H9 (cell line): ENCODE results near the gene APOOL. TPM values are rescaled to one million over a fixed set of nuclear protein-coding genes. Genes with fewer than 3 reads are reported as not detected.

Source experiments
- DNase-seq: peaks from one replicate; pipeline ENCODE4 v3.0.0-alpha.2; 2017
- H2AFZ ChIP-seq: one replicate; pipeline ENCODE4 v1.6.1; 2013; ENCODE audit warnings: mild to moderate bottlenecking, low read length, control low read depth, moderate library complexity
- H2AK5ac ChIP-seq: 2 replicates; pipeline ENCODE4 v1.6.1; 2013; ENCODE audit warnings: low read length, control low read depth, mixed read lengths; ENCODE audit not compliant: insufficient read length
- H2BK120ac ChIP-seq: one replicate; pipeline ENCODE4 v1.6.1; 2013; ENCODE audit warnings: low read depth, mild to moderate bottlenecking, low read length, control low read depth, inconsistent platforms; ENCODE audit not compliant: poor library complexity, severe bottlenecking
- H2BK12ac ChIP-seq: 2 replicates; pipeline ENCODE4 v1.6.1; 2013; ENCODE audit warnings: low read length, control low read depth, mixed read lengths, low read depth; ENCODE audit not compliant: insufficient read length
- H2BK15ac ChIP-seq: 2 replicates; pipeline ENCODE4 v1.6.1; 2013; ENCODE audit warnings: low read depth, low read length, control low read depth
- H2BK20ac ChIP-seq: one replicate; pipeline ENCODE4 v1.6.1; 2013; ENCODE audit warnings: low read depth, mild to moderate bottlenecking, low read length, control low read depth, inconsistent platforms; ENCODE audit not compliant: poor library complexity, severe bottlenecking
- H2BK5ac ChIP-seq: 2 replicates; pipeline ENCODE4 v1.6.1; 2013; ENCODE audit warnings: low read length, control low read depth, mixed read lengths; ENCODE audit not compliant: insufficient read length
- H3K14ac ChIP-seq: 2 replicates; pipeline ENCODE4 v1.6.1; 2013; ENCODE audit warnings: low read length, control low read depth; ENCODE audit not compliant: insufficient read depth
- H3K18ac ChIP-seq: 2 replicates; pipeline ENCODE4 v1.6.1; 2013; ENCODE audit warnings: low read depth, mild to moderate bottlenecking, mixed read lengths, low read length, control low read depth; ENCODE audit not compliant: insufficient read length
- H3K23ac ChIP-seq: 2 replicates; pipeline ENCODE4 v1.6.1; 2013; ENCODE audit warnings: low read length, control low read depth, mixed read lengths, low read depth; ENCODE audit not compliant: insufficient read length
- H3K23me2 ChIP-seq: 2 replicates; pipeline ENCODE4 v1.6.1; 2013; ENCODE audit warnings: low read depth, mild to moderate bottlenecking, mixed read lengths, low read length, control low read depth; ENCODE audit not compliant: insufficient read length, poor library complexity, severe bottlenecking
- H3K27ac ChIP-seq: 2 replicates; pipeline ENCODE4 v1.5.1; 2013; ENCODE audit warnings: low read length, control low read depth, mixed read lengths, low read depth; ENCODE audit not compliant: insufficient read length
- H3K27me3 ChIP-seq: 2 replicates; pipeline ENCODE4 v1.6.1; 2013; ENCODE audit warnings: low read length, control low read depth, inconsistent platforms; ENCODE audit not compliant: insufficient read depth
- H3K4ac ChIP-seq: 2 replicates; pipeline ENCODE4 v1.6.1; 2013; ENCODE audit warnings: low read depth, mild to moderate bottlenecking, control low read depth, inconsistent platforms, low read length, moderate library complexity
- H3K4me1 ChIP-seq: 2 replicates; pipeline ENCODE4 v1.6.1; 2013; ENCODE audit warnings: low read length, control low read depth, inconsistent platforms; ENCODE audit not compliant: insufficient read depth
- H3K4me2 ChIP-seq: 2 replicates; pipeline ENCODE4 v1.6.1; 2013; ENCODE audit warnings: low read length, control low read depth, mixed read lengths; ENCODE audit not compliant: insufficient read length, insufficient read depth
- H3K56ac ChIP-seq: 2 replicates; pipeline ENCODE4 v1.6.1; 2013; ENCODE audit warnings: low read depth, mild to moderate bottlenecking, mixed read lengths, low read length, control low read depth; ENCODE audit not compliant: insufficient read length
- H3K79me1 ChIP-seq: 2 replicates; pipeline ENCODE4 v1.6.1; 2013; ENCODE audit warnings: low read depth, mild to moderate bottlenecking, moderate library complexity, low read length, control low read depth, inconsistent platforms; ENCODE audit not compliant: insufficient read depth, poor library complexity, severe bottlenecking
- H3K79me2 ChIP-seq: 2 replicates; pipeline ENCODE4 v1.6.1; 2013; ENCODE audit warnings: low read length, control low read depth, inconsistent platforms; ENCODE audit not compliant: insufficient read depth
- H3K9ac ChIP-seq: 2 replicates; pipeline ENCODE4 v1.6.1; 2013; ENCODE audit warnings: low read length, control low read depth, mixed read lengths; ENCODE audit not compliant: insufficient read length; ENCODE audit errors: extremely low read depth
- H3K9me3 ChIP-seq: one replicate; pipeline ENCODE4 v1.6.1; 2013; ENCODE audit warnings: low read depth, low read length, inconsistent platforms; ENCODE audit not compliant: control insufficient read depth
- H3T11ph ChIP-seq: one replicate; pipeline ENCODE4 v1.6.1; 2013; ENCODE audit warnings: mild to moderate bottlenecking, low read length, control low read depth, inconsistent platforms
- H4K20me1 ChIP-seq: one replicate; pipeline ENCODE4 v1.6.1; 2013; ENCODE audit not compliant: control insufficient read depth, insufficient read length, insufficient read depth
- H4K5ac ChIP-seq: 2 replicates; pipeline ENCODE4 v1.6.1; 2013; ENCODE audit warnings: low read depth, mild to moderate bottlenecking, mixed read lengths, low read length, control low read depth; ENCODE audit not compliant: insufficient read length
- H4K8ac ChIP-seq: replicated peaks from 2 replicates; pipeline ENCODE4 v1.6.1; 2013; ENCODE audit warnings: low read length, control low read depth, mixed read lengths, low read depth; ENCODE audit not compliant: insufficient read length
- H4K91ac ChIP-seq: 2 replicates; pipeline ENCODE4 v1.6.1; 2013; ENCODE audit warnings: low read depth, mild to moderate bottlenecking, moderate library complexity, mixed read lengths, low read length, control low read depth; ENCODE audit not compliant: insufficient read length
- H3K27ac Mint-ChIP-seq, 3 experiments: 2 replicates in 2 of 3; 3 replicates in 1 of 3; pipeline ENCODE4 v1.8.0; 2020 to 2021; ENCODE audit warnings: mixed read lengths in 3 of 3, mild to moderate bottlenecking in 1 of 3, moderate library complexity in 1 of 3
- H3K27me3 Mint-ChIP-seq: 2 replicates; pipeline ENCODE4 v1.8.0; 2021; ENCODE audit warnings: low read depth, mild to moderate bottlenecking, moderate library complexity, mixed read lengths
- H3K36me3 Mint-ChIP-seq, 3 experiments: 2 replicates in 2 of 3; 3 replicates in 1 of 3; pipeline ENCODE4 v1.8.0; 2020 to 2021; ENCODE audit warnings: low read depth in 3 of 3, mixed read lengths in 3 of 3; ENCODE audit not compliant: insufficient read depth in 1 of 3
- H3K4me1 Mint-ChIP-seq, 2 experiments: 2 replicates each; pipeline ENCODE4 v1.8.0; 2020; ENCODE audit warnings: mixed read lengths in 2 of 2
- H3K4me3 Mint-ChIP-seq, 2 experiments: 2 replicates in 1 of 2; 3 replicates in 1 of 2; pipeline ENCODE4 v1.8.0; 2020 to 2021; ENCODE audit warnings: mild to moderate bottlenecking in 2 of 2, mixed read lengths in 2 of 2, moderate library complexity in 1 of 2
- H3K9me3 Mint-ChIP-seq, 2 experiments: 2 replicates in 1 of 2; 3 replicates in 1 of 2; pipeline ENCODE4 v1.8.0; 2020; ENCODE audit warnings: mild to moderate bottlenecking in 2 of 2, mixed read lengths in 2 of 2, moderate library complexity in 1 of 2
- CTCF ChIP-seq: fragments of 200-600 bp; sonication (generic); conservative IDR thresholded peaks from 3 replicates; pipeline ENCODE4 v1.8.0; 2021; ENCODE audit warnings: antibody characterized with exemption, mild to moderate bottlenecking
- total RNA-seq: library from RNA; stranded (reverse); gene quantifications from 2 replicates; pipeline ENCODE4 v1.2.1, GENCODE V29; 2021

Gene APOOL
- total RNA-seq, 1 experiment from 2014 or later: 8.0 TPM

GRCh38 chrX:85114776-85115175, 111.1 kb downstream of the APOOL start:
- H4K20me1 ChIP-seq: no peaks in the 10 kb centered on the region
- H2BK120ac ChIP-seq: no peak overlapping the region
- Mint-ChIP-seq H3K4me1 (no peaks in the 10 kb centered on the region), H3K4me3 (no peak overlapping the region), H3K27me3 (no peaks in the 10 kb centered on the region), H3K36me3 (peaks cover 0 to 2% (median 0%) of the 10 kb centered on the region in 3 experiments; a peak in 1 of 7 replicates), H3K27ac (no peak overlapping the region), H3K9me3 (peaks cover 50 to 53% of the 10 kb centered on the region in 2 experiments)
- H3K56ac ChIP-seq: no peak overlapping the region
- no peak for DNase-seq
- H2BK15ac ChIP-seq: no peak overlapping the region
- no peak overlapping the region for H2BK12ac ChIP-seq
- no peak overlapping the region for H3K18ac ChIP-seq
- H3K23me2 ChIP-seq: no peaks in the 10 kb centered on the region
- no peak overlapping the region for H3K4me2 ChIP-seq
- no peak overlapping the region for H3T11ph ChIP-seq
- no peaks in the 10 kb centered on the region for H3K4me1 ChIP-seq
- no peak overlapping the region for H3K9ac ChIP-seq
- H3K27me3 ChIP-seq: no peaks in the 10 kb centered on the region
- H3K79me2 ChIP-seq: no peaks in the 10 kb centered on the region
- H3K4ac ChIP-seq: no peak overlapping the region
- H2AK5ac ChIP-seq: no peak overlapping the region
- H4K91ac ChIP-seq: no peak overlapping the region
- no peak overlapping the region for H2BK20ac ChIP-seq
- H4K8ac ChIP-seq: no peak overlapping the region
- H2AFZ ChIP-seq: no peak overlapping the region
- H3K14ac ChIP-seq: no peak overlapping the region
- H4K5ac ChIP-seq: no peak overlapping the region
- no peak overlapping the region for H3K23ac ChIP-seq
- no peaks in the 10 kb centered on the region for H3K79me1 ChIP-seq
- no peak overlapping the region for H2BK5ac ChIP-seq
- H3K27ac ChIP-seq: no peak overlapping the region
- no peak for TF ChIP-seq CTCF
- peaks cover 14% of the 10 kb centered on the region for H3K9me3 ChIP-seq
